Ishikawa (cell line): ENCODE data around the gene GALNT10.

ENCODE experiments used
- CEBPB ChIP-seq: IDR thresholded peaks from 2 replicates; pipeline ENCODE4 v1.6.1; 2012
- CREB1 ChIP-seq: IDR thresholded peaks from 2 replicates; pipeline ENCODE4 v1.6.1; 2012; ENCODE audit warnings: low read depth
- EGR1 ChIP-seq: IDR thresholded peaks from 2 replicates; pipeline ENCODE4 v1.6.1; 2012
- EP300 ChIP-seq: IDR thresholded peaks from 2 replicates; pipeline ENCODE4 v1.6.1; 2012; ENCODE audit warnings: borderline replicate concordance
- FOXM1 ChIP-seq: IDR thresholded peaks from 2 replicates; pipeline ENCODE4 v1.6.1; 2012; ENCODE audit warnings: low read depth, borderline replicate concordance
- MAX ChIP-seq: IDR thresholded peaks from 2 replicates; pipeline ENCODE4 v1.6.1; 2012
- NFIC ChIP-seq: IDR thresholded peaks from 2 replicates; pipeline ENCODE4 v1.6.1; 2012
- RAD21 ChIP-seq: IDR thresholded peaks from 2 replicates; pipeline ENCODE4 v1.6.1; 2012; ENCODE audit warnings: low read depth
- TAF1 ChIP-seq: IDR thresholded peaks from 2 replicates; pipeline ENCODE4 v1.6.1; 2012; ENCODE audit warnings: low read depth, mild to moderate bottlenecking
- TCF12 ChIP-seq: IDR thresholded peaks from 2 replicates; pipeline ENCODE4 v1.6.1; 2012; ENCODE audit warnings: low read depth
- TEAD4 ChIP-seq: IDR thresholded peaks from 2 replicates; pipeline ENCODE4 v1.6.1; 2012
- USF1 ChIP-seq: IDR thresholded peaks from 2 replicates; pipeline ENCODE4 v1.6.1; 2012
- YY1 ChIP-seq: IDR thresholded peaks from 2 replicates; pipeline ENCODE4 v1.6.1; 2012; ENCODE audit warnings: low read depth
- ZBTB7A ChIP-seq: IDR thresholded peaks from 2 replicates; pipeline ENCODE4 v1.6.1; 2012; ENCODE audit warnings: low read depth
- TF ChIP-seq, protein P1 (sequence below): IDR thresholded peaks from 2 replicates; pipeline ENCODE4 v1.6.1; 2012; ENCODE audit warnings: low read depth, mild to moderate bottlenecking

The GALNT10 gene

DNA sequence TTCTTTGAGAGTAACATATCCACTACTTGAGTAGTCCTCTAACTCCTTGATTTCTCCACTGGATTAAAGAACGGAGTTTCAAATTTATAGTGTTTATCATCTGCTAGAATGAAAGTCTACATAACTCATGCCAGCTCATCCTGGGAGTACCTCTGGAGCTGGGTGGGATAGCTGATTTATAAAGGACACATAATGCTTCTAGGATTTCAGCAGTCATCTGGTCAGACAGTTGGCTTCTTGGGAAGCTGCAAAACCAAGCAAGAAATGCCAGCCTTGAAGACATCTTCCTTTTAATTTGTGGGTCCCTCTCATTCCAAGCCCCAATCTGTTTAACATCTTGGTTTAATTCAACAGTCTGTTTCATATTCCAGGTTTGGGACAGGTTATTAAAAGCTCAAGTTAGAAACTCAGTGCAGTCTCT lies 3.2 kb downstream of the GALNT10 start:
- TF ChIP-seq USF1 (no peak), CEBPB (no peak), MAX (no peak), TCF12 (no peak), NFIC (no peak), TAF1 (no peak), RAD21 (no peak), EP300 (no peak), TEAD4 (no peak), CREB1 (no peak), EGR1 (no peak), YY1 (no peak), ZBTB7A (no peak), FOXM1 (no peak)
- TF ChIP-seq, protein P1, sequence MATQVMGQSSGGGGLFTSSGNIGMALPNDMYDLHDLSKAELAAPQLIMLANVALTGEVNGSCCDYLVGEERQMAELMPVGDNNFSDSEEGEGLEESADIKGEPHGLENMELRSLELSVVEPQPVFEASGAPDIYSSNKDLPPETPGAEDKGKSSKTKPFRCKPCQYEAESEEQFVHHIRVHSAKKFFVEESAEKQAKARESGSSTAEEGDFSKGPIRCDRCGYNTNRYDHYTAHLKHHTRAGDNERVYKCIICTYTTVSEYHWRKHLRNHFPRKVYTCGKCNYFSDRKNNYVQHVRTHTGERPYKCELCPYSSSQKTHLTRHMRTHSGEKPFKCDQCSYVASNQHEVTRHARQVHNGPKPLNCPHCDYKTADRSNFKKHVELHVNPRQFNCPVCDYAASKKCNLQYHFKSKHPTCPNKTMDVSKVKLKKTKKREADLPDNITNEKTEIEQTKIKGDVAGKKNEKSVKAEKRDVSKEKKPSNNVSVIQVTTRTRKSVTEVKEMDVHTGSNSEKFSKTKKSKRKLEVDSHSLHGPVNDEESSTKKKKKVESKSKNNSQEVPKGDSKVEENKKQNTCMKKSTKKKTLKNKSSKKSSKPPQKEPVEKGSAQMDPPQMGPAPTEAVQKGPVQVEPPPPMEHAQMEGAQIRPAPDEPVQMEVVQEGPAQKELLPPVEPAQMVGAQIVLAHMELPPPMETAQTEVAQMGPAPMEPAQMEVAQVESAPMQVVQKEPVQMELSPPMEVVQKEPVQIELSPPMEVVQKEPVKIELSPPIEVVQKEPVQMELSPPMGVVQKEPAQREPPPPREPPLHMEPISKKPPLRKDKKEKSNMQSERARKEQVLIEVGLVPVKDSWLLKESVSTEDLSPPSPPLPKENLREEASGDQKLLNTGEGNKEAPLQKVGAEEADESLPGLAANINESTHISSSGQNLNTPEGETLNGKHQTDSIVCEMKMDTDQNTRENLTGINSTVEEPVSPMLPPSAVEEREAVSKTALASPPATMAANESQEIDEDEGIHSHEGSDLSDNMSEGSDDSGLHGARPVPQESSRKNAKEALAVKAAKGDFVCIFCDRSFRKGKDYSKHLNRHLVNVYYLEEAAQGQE, result no peak

GRCh38 chr5:154194345-154195329 lies 4.1 kb downstream of the GALNT10 start:
- TF ChIP-seq USF1 (no peak), TEAD4 (peak; percentile 75), RAD21 (peak; percentile 11; the same call in 1 of the 2 replicates), CEBPB (no peak), NFIC (peak; percentile 65), EP300 (peak; percentile 50; the same call in 1 of the 2 replicates), ZBTB7A (no peak), MAX (no peak), EGR1 (no peak), YY1 (no peak), CREB1 (no peak), TAF1 (no peak)
- TF ChIP-seq, protein P1, result no peak

DNA sequence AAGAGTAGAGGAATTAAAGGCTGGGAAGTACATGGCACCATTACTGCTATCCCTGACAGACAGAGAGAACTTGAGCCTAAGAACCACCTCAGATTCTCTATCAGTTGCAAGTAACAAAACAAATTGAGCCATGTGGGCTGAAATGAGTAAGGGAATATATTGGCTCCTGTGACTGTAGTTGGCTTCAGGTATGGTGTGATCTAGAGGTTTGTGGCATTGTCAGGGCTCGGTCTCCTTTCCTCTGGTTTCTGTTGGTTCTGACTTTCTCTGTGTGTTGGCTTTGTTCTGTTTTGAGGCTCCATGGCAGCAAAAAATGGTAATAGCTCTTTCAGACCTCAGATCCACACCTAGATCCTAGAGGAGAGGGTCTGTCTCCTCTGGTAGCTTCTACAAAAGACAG lies 5.7 kb downstream of the GALNT10 start:
- no peak for TF ChIP-seq NFIC
- no peak for TF ChIP-seq EP300
- no peak for TF ChIP-seq TEAD4
- TF ChIP-seq FOXM1, result no peak
- TF ChIP-seq CEBPB, result no peak

- TF ChIP-seq TAF1 (no peak), USF1 (no peak), FOXM1 (no peak), TEAD4 (no peak), EGR1 (no peak), NFIC (no peak), TCF12 (no peak), EP300 (no peak), CREB1 (no peak), RAD21 (no peak), YY1 (no peak), MAX (no peak), CEBPB (no peak), ZBTB7A (no peak)
- TF ChIP-seq, protein P1, result no peak
Measured at GRCh38 chr5:154196955-154197652, 6.6 kb downstream of the GALNT10 start.
